Activated CD4-positive, CD25-positive, alpha-beta regulatory T cell treated with anti-CD3 and anti-CD28 coated beads, Interleukin-2, amount 50 U/mL, for 16 hours (primary cell): ENCODE data around the gene EID2B.

Experiments used
- DNase-seq: peaks from one replicate; pipeline ENCODE4 v3.0.0-alpha.2; 2020; ENCODE audit warnings: low read depth, low spot score

Gene EID2B

GRCh38 chr19:39532233-39533002 is at the start of gene EID2B:
Gene EID2B (minus strand): TSS chr19:39532852. CDS start chr19:39532802, 50 bp downstream.
- peak; percentile 89 for DNase-seq

GRCh38 chr19:39582442-39582841 is 49.8 kb upstream of the EID2B start:
- DNase-seq, result no peak

DNA sequence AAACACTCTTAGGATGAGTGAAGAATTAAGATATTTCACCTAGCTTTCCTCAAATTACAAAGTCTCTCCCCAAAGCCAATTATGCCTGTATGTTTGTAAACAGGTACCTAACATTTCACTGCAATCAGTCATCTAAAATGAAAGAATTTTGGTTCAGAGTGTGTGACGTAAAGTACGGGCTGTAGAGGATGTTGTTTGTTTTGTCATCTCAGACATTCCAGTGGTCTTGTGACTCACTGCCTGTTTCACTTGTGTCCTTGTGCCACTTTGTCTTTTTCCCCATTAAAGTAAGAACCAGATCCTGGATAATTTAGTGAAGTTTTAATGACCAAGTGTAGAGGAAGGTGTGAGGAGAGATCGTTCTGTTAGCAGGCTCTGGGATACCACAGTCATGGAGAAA is 36.0 kb upstream of the EID2B start:
- DNase-seq, result no peak

GRCh38 chr19:39566064-39566463 is 33.4 kb upstream of the EID2B start:
- DNase-seq, result no peak

- no peak for DNase-seq
These were observed 30.8 kb upstream of the EID2B start for GRCh38 chr19:39563408-39563807.

DNA sequence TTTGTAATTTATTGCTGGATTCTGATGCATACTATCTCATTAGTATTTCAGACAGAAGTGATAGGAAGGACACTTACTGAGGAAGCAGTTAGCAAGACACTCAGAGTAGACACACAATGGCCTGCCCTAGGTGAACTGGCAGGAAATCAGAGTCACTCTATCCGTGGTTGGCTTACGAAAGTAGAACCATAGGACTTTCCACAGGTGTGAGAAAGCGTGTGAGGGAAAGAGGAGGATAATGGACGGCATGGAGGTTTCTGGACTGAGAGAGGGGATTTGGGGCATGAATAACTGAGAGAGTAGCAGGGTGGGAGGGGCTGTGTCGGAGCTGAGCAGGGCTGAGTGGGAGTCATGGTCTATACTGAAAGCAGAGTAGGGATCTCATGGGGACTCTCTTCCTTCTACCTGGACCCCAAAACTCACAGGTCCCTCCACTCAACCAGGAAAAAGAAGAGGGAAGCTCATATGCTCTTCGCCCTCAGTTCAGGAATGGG is 26.0 kb upstream of the EID2B start:
- no peak for DNase-seq

DNA sequence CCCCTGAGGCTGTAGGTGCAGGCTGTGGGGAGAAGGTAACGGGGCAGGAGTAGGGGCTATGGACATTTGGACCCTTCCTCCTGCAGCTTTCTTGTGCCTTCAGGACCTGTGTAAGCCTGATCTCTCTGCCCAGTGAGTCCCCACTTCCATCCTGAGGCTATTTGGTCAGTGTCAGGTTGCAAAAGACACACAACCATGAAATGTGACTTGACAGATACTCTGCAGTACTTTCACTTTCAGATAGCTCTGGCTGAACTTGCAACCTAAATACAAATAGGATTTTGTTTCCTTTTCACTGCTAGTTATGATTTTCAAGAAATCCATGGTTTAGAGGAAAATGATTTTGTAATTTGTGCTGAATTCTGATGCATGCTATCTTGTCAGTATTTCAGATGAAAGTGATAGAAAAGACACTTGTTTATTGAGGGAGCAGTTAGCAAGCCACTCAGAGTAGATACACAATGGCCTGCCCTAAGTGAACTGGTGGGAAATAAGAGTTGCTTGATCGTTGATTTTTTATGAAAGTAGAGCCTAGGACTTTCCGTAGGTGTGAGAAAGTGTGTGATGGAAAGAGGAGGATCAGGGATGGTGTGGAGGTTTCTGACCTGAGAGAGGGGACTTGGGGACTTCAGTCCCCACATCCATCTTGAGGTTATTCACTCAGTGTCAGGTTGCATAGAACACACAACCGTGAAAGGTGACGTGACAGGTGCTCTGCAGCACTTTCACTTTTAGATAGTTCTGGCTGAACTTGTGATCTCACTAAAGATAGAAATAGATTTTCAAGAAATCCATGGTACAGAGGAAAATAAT is 25.4 kb upstream of the EID2B start:
- no peak for DNase-seq

DNA sequence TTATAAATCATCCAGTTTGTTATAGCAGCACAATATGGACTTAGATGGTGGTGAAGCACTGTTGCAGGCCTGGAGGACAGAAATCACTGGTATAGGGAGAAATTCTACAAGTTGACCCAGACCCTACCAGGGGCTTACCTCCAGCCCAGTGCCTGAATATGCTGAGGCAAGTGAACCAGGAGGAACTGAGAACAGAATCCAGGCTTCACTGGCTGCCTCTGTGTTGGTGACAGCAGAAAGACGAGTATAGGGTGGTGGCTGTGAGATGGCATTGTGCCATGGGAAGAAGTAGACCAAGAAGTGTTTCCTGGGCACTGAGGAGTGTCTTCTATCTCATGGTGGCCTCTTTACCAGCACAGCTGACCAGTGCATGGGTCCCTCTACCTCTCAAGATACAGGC is 23.2 kb upstream of the EID2B start:
- no peak for DNase-seq

DNA sequence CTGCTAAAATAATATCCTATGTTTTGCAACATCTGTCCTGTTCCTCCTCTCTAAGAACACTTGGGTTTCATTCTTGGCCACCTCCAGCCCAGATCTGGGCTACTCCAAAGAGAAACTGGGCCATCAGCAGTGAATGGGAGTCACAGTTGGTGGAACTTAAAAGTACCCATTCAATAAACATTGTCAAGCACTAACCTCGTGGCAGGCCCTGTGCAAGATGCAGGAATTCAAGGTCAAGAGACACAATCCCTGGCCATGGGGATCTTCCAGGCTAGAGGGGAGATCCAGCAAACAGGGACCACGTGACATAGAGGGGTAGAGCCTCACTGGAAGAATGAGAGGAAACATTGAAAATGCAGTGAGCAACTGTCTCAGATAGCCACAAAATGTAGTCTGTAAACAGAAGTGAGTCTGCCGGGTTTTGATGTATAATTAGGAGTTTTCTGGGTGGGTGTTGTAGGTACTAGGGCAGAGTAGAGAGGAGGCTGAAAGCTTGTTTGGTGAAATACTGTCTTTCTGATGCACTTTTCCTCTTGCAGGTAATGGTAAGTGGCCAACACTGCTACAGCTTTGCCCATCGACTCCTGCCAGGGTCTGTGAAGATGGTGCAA is 22.2 kb upstream of the EID2B start:
- no peak for DNase-seq

DNA sequence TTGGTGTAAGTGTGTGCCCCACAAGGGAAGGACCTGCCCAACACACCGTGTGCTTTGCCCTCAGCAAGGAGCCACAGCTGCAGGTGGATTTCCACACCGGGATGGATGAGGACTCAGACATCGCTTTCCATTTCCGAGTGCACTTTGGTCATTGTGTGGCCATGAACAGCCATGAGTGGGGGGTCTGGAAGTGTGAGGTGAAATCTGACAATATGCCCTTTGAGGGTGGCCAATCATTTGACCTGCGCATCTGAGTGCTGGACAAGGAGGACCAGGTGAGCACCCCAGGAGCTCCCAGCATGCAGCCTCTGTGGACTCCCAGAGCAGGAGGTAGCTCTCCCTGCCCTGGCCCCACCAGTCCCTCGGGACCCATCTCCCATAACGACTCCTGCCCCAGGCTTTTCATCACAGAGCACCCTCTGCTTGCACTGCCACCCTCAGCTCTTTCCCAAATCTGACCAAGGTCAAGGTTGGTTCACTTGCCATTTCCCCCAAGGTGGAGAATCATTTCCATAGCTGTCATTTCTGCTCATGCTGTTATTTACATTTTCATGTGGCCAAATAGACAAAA is 20.5 kb upstream of the EID2B start:
- DNase-seq, result no peak

- DNase-seq, result no peak
These were observed 17.5 kb upstream of the EID2B start for GRCh38 chr19:39550197-39550596.

- DNase-seq, result no peak
These were observed 13.9 kb upstream of the EID2B start for GRCh38 chr19:39546599-39546998.

DNA sequence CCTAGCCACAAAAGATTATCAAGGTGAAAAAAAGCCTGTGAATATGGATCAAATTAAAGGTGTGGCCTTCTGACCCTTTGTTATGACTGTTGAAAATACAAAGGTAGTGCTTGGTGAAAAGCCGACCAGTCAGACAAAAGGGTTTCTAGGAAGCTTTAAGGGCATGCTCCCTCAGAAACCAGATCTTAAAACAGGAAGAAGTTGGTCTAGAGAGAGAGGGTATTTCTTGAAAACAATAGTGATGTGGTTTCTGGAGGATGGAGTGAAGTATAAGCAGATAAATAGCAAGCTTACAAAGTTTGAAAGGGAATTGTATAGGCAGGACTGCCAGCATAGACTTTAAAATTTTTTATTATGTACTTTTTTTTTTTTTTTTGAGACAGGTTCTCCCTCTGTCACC is 12.3 kb upstream of the EID2B start:
- no peak for DNase-seq

GRCh38 chr19:39544226-39544903 is 11.7 kb upstream of the EID2B start:
- DNase-seq, result no peak

DNA sequence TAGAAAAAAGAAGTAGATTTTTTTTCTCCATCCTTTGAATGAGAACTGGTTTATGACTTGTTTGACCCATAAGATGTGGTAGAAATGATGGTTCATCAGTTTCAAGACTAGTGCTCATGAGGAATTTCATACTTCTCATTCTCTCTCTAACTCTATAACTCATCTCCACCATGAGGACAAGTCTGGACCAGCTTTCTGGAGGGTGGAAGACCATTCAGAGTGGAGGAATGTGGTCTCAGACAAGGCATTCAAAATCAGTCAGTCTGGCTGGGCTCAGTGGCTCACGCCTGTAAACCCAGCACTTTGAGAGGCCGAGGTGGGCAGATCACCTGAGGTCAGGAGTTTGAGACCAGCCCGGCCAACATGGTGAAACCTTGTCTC is 10.8 kb upstream of the EID2B start:
- no peak for DNase-seq

DNA sequence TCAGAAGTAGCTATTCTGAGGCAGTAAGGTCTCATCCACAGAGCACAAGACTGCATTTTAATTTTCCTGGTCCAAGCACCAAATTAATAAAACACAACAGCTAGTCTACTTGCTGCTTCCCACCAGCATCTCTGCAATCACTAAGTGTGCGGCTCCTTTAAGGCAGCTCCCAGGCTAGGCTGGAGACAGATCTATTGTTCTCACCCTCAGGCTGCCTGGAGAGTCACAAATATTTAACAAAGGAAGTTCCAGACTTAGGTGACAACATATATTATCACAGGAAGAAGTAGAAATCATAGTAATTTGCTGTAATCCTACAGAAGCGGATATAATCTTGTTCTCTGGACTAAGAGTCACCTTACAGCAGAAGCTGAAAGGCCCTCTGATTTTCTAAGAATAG is 9.6 kb upstream of the EID2B start:
- no peak for DNase-seq

- no peak for DNase-seq
These were observed 7.7 kb upstream of the EID2B start for GRCh38 chr19:39540333-39540673.

- peak; percentile 83 for DNase-seq
These were observed 7.1 kb upstream of the EID2B start, which contains the start of gene EID2 for GRCh38 chr19:39539518-39540332. Gene EID2 (minus strand): TSS chr19:39540161. CDS start chr19:39540079, 82 bp downstream.

DNA sequence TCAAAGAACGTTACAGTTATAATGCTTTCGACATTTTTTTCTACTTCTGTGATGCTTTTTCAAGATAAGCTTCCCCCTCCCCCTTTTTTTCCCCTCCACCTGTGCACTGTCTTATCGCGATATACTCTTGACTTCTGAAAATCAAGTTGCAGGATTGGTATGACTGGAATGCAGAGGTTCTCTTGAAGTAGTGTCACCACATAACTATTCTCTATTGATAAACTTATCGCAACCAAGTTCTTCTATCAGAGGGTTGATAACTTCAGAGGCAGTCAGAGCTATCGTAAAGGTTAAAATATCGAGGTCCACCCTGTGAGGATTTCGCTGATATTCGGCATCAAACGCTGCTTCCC is 6.5 kb upstream of the EID2B start:
- no peak for DNase-seq

DNA sequence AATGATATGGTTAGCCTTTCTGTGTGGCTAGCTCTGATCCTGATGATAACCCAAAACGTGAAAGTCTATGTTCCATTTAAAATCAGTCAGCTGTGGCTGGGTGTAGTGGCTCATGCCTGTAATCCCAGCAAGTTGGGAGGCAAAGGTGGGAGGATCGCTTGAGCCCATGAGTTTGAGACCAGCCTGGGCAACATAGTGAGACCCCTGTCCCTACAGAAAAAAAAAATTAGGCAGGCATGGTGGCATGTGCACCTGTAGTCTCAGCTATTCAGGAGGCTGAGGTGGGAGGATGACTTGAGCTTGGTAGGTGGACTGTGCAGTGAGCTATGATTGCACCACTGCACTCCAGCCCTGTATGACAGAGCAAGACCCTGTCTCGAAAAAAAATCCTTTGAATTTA is 1.1 kb upstream of the EID2B start:
- DNase-seq, result no peak

DNA sequence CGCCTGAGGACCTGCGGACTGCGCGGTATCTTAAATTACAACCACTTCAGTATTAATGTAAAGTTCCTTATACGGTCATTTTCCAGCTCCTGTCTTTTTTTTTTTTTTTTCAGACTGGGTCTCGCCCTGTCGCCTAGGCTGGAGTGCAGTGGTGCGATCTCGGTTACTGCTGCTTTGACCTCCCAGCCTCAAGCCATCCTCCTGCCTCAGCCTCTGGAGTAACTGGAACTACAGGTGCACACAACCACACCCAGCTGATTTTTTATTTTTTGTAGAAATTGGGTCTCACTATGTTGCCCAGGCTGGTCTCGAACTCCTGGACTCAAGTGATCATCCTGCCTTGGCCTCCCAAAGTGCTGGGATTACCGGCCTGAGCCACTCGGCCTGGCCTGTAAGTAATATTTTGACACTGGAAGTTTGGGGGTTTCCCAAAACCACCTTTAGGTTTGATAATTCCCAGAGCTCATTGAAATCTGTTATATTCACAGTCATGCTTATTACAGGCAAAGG is 406 bp upstream of the EID2B start:
- no peak for DNase-seq
